GM21528 (cell line): Measurements from ENCODE around the gene CACNA2D2.

Source experiments
- ATAC-seq: cut with Tn5 transposase; IDR thresholded peaks from one replicate; pipeline ENCODE4 v1.9.1; 2021; ENCODE audit warnings: mild to moderate bottlenecking, moderate library complexity; ENCODE audit not compliant: unreplicated experiment, low FRiP score

CACNA2D2 gene

DNA sequence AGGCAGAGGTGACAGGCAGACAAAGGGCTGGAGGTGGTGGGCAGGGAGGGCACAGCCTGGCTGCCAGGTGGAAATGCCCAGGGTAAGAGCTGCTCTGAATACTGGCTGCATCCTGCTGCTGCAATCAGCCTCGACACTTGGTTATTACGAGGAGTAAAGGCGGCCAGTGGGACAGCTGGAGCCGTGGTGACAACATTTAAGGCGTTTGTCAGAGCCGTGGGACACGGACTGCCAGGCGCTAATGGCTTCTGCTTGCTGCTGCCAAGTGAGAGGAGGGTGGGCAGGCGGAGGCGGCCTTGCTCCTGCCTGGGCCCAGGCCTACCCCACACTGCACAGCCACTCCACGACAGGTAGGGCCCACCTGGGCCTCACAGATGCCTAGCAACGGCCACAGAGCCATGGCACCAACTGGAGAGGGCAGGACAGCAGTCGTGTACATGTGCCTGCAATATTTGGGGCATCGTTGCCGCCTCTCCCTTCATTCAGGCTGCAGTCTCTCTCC lies 94.9 kb downstream of the CACNA2D2 start:
- no peak for ATAC-seq

- no peak for ATAC-seq
Measured at GRCh38 chr3:50406487-50406886, 96.9 kb downstream of the CACNA2D2 start.

DNA sequence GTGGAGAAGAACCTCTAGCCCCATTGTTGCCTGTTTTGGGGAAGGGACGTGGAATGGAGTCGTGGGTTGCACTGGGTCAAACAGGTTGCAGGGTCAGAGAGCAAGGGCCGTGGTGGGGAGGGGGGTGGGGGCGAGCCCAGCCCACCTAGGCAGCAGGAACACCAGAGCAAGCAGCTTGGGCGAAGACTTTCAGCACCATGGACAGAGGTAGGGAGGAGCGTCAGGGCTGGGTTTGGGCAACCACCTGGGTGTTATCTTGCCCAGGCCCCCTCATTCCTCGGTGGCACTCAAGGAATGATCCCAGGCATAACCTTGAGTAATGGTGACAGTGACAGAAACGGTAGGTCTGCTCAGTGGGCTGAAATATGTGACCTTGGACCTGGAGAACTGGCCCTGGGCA lies 98.2 kb downstream of the CACNA2D2 start:
- ATAC-seq: no peak

- no peak for ATAC-seq
Measured at GRCh38 chr3:50401978-50402595, 101.3 kb downstream of the CACNA2D2 start.

DNA sequence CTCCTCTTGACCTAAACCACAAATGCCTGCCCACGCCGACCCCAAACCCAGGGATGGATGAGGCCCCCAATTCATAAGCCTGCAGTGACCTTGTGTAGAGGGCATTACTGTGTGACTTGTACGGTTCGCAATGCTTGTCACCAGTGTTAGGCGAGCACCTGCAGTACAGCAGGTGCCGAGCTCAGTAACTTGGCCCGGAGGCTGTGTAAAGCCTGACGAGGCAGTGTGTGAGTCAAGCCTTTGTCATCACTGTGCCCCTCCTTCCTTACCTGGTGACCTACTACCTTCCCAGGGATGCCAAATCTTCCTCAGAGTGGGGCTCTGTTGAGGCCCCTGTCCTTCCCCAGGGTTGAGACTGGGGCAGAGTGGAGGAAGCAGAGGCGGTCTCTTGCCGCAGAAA lies 106.9 kb downstream of the CACNA2D2 start:
- ATAC-seq: no peak

- no peak for ATAC-seq
Measured at GRCh38 chr3:50395070-50395860, 108.2 kb downstream of the CACNA2D2 start.

DNA sequence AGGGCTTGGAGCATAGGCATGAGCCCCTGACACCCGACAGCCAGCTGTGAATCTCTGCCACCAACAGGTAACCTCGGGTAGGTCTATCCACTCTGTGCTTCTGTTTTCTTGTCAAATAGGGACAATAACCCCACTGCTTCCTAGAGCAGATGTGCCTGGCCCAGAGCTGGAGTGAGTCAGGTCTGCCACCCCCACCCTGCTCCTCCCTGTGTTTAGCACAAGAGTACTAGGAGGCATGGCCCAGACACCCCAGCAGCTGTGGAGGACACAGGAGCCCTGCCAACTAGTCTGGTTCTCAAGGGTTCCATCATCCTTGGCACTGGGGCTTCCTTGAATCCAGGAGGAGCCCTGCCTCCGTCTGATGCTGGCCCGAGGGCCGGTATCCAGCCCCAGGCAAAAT lies 110.4 kb downstream of the CACNA2D2 start:
- no peak for ATAC-seq

GRCh38 chr3:50392101-50392715 lies 111.2 kb downstream of the CACNA2D2 start:
- ATAC-seq: no peak

DNA sequence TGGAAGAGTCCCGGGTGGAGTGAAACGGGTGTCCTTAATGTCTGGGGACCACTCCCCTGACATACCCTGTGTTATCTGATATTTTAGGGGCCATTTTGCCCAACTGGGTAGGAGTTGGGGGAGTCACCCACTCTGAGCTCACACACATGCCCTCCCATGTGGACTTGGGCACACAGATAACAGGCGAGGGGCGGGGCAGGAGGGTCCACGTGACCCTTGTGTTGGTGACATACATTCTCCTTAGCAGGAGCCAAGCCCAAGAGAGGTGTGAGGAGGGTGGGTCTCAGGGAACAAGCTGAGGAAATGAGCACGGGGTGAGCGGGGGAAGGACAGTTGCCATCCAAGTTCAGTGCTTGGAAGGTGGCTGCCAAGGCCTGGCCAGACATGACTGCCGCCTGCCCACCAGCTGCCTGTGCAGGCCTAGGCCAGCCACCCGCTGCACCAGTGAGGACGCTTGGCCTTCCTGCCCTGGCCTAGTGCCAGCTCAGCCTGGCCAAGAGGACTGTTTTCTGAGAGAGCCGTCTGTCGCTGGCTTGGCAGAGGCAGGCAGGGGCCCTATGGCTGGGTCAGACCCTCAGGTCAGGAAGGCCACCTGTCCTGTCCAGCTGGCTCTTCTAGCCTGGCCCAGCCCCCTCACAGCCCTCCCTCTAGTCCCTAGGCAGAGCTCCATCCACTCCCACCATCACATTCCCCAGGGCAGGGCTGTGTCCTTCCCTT lies 112.8 kb downstream of the CACNA2D2 start:
- no peak for ATAC-seq

GRCh38 chr3:50389414-50389767 lies 114.0 kb downstream of the CACNA2D2 start:
- no peak for ATAC-seq

DNA sequence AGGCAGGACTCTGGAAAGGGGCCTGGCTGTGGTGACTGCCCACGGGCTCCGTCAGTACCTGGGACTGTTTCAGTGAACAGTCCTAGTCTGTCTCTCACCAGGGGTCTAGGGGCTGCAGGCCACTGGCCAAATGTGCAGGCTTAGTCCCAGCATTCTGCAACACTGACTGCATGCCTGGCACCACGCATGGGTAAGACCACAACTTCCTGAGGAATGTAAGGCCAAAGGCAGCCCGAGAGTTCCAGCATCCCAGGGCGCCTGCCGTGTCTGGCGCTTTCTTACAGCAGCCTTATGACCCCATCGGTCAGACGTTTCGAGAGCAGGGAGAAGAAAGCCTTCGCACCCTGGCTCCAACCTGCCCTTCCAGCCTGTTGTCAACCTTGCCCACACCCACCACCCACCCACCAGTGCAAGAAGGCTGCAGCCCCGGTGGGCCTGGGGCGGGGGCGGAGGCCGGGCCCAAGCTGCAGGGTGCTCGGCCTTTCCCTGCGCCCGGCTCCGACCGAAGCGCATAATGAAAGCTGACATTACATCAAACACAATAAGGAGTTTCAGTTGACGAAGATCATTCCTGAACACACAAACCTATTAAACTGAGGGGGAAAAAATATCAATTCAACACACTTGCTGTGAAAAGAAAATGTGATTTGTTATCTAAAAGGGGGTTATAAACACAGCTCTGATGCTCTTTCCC lies 114.6 kb downstream of the CACNA2D2 start:
- no peak for ATAC-seq

DNA sequence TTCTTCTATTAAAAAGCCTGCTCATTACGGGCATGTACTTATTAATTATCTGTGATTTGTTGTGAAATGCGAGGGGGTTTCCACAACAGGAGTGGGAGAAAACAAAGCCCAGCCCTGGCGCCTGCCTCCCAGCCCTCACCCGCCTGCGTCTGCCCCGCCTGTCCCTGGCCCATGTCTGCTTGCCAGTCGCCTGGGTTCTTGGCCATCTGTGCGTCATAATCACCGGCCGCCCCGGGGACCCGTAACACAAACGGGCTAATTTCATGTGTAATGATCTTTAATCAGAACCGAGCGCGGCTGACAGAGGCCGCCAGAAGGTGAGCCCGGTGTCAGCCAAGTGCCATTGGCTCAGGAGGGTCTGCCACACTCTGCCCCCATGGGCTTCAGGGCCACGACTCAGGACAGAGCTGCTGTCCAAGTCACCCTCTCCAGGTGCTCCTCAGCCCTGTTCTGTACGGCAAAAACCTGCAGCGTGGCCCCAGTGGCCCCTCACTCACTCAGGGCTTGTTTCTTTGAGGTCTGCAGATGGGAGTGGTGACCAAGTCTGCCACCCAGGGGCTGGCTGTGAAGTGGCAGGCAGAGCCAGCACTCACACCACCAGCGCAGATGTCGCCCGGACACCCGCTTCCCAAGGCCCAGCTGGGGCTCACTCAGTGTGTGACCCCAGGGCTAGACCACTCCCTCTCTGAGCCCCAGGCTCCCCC lies 115.3 kb downstream of the CACNA2D2 start:
- ATAC-seq: no peak

GRCh38 chr3:50385754-50386153 lies 117.7 kb downstream of the CACNA2D2 start:
- ATAC-seq: no peak

DNA sequence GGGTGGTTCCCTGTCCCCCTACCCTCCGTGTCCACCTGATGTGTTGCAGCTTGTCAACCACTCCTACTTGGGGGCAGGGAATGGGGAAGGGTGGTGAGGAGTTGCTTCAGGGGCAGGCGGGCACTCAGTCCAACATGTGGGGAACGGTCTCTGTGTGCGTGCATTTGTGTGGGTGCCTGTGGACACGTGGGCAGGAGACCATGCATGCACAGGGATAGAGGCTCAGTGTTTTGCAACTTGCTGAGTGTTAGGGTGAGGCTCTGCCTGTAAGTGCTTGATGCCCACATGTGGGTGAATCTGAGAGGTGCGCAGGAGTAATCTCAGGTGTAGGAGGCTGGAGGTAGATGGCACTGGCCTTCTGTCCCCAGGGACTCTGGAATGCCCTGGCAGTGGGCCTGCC lies 119.7 kb downstream of the CACNA2D2 start:
- no peak for ATAC-seq

GRCh38 chr3:50382722-50383121 lies 120.7 kb downstream of the CACNA2D2 start:
- ATAC-seq: no peak

DNA sequence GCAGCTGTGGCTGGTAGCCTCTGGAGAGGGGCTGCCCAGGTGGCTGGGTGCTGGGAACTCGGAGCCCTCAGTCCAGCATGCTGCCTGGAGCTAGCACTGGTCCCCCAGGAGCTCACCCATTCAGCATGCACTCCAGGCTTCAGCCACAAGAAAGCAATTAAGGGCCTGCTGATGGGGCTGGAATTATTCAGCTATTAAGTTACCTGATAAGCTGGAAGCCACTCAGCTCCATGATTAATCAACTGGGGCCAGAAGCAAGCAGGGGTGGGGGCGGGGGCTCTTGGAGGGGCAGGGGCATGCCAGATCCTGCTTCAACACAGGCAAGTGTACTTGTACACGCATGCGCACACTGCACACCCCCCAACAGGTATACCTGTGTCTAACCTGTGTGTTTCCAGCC lies 122.1 kb downstream of the CACNA2D2 start:
- ATAC-seq: no peak

GRCh38 chr3:50380405-50381085 lies 122.9 kb downstream of the CACNA2D2 start:
- no peak for ATAC-seq

DNA sequence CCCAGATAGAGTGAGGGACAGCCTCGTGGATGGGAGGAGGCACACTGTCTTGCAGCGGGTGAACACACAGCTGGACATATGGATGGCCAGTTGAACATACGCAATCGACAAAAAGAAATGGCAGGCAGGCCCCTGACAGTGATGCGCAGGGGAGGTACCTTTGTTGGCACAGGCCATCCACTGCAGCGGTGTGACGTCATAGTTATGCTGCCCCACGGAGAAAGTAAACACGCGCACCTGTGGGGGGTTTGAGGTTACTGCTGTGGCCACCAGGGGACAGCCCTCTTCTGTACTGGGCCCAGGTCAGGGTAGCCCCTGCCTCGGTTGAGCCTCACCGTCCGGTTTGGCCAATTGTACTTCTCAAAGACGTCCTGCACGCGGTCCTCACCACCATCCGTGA lies 124.7 kb downstream of the CACNA2D2 start:
- no peak for ATAC-seq

GRCh38 chr3:50378024-50378423 lies 125.4 kb downstream of the CACNA2D2 start:
- ATAC-seq: no peak
